OCI-LY3 (cell line): ENCODE data around the gene ATP8A2.
"Not testable (repeated sequence)": the region's sequence is repeated elsewhere in the genome, so short reads cannot be mapped to it uniquely, and the experiment has no call there.

Experiments
- H2AFZ ChIP-seq: fragments of 200-600, 300-600 bp; shearing (Covaris generic); 2 replicates; pipeline ENCODE4 v1.6.0; 2014; ENCODE audit warnings: antibody characterized with exemption, low read depth, low read length
- H3K27ac ChIP-seq: fragments of 200-600, 300-600 bp; sonication (generic); 2 replicates; pipeline ENCODE4 v1.5.1; 2014; ENCODE audit warnings: mild to moderate bottlenecking, low read length, moderate library complexity, mixed read lengths
- H3K27me3 ChIP-seq: fragments of 200-600, 300-600 bp; sonication (generic); 2 replicates; pipeline ENCODE4 v1.6.1; 2014; ENCODE audit warnings: low read depth, low read length, mixed read lengths
- H3K36me3 ChIP-seq: fragments of 200-600, 300-600 bp; sonication (generic); replicated peaks from 2 replicates; pipeline ENCODE3; 2014; ENCODE audit warnings: low read depth, low read length, mixed read lengths
- H3K4me1 ChIP-seq: fragments of 300-600, 200-600 bp; sonication (generic); 2 replicates; pipeline ENCODE4 v1.6.1; 2014; ENCODE audit warnings: low read length, mixed read lengths
- H3K4me2 ChIP-seq: fragments of 200-600, 300-600 bp; sonication (generic); 2 replicates; pipeline ENCODE4 v1.6.1; 2014; ENCODE audit warnings: low read length, mixed read lengths
- H3K4me3 ChIP-seq: fragments of 300-600, 200-600 bp; sonication (generic); 2 replicates; pipeline ENCODE4 v1.5.1; 2014; ENCODE audit warnings: antibody characterized with exemption, mild to moderate bottlenecking, low read length, moderate library complexity
- H3K79me2 ChIP-seq: fragments of 300-600, 200-600 bp; shearing (Covaris generic); 2 replicates; pipeline ENCODE4 v1.6.1; 2014; ENCODE audit warnings: mild to moderate bottlenecking, low read length, mixed read lengths
- H3K9ac ChIP-seq: fragments of 300-600, 200-600 bp; shearing (Covaris generic); 2 replicates; pipeline ENCODE4 v1.6.0; 2014; ENCODE audit warnings: mild to moderate bottlenecking, low read length, moderate library complexity
- H3K9me3 ChIP-seq: fragments of 200-600, 300-600 bp; shearing (Covaris generic); 2 replicates; pipeline ENCODE4 v1.6.1; 2014; ENCODE audit warnings: low read length, mixed read lengths; ENCODE audit not compliant: insufficient read depth
- H4K20me1 ChIP-seq: fragments of 200-600, 300-600 bp; sonication (generic); 2 replicates; pipeline ENCODE4 v1.6.1; 2016; ENCODE audit warnings: low read length, mixed read lengths; ENCODE audit not compliant: insufficient read depth
- CTCF ChIP-seq: fragments of 200-600, 300-600 bp; sonication (generic); IDR thresholded peaks from 2 replicates; pipeline ENCODE4 v1.5.1; 2014; ENCODE audit warnings: antibody characterized with exemption, low read length, low read depth
- EZH2phosphoT487 ChIP-seq: fragments of 200-600 bp; shearing (Covaris generic); IDR thresholded peaks from 2 replicates; pipeline ENCODE4 v1.6.1; 2018; ENCODE audit warnings: antibody characterized with exemption, mixed run types, low read depth

Gene ATP8A2

GRCh38 chr13:25784119-25784518, 412.3 kb downstream of the ATP8A2 start:
- Histone ChIP-seq H3K4me1 (peaks cover 22% of the 10 kb centered on the region), H3K27me3 (peaks cover 6% of the 10 kb centered on the region; the same call in 1 of the 2 replicates), H3K9me3 (peaks cover 3% of the 10 kb centered on the region; the same call in 1 of the 2 replicates), H3K4me2 (no peak overlapping the region), H3K4me3 (no peak overlapping the region), H2AFZ (no peak overlapping the region), H3K79me2 (no peaks in the 10 kb centered on the region), H3K9ac (no peak overlapping the region), H3K27ac (no peak overlapping the region), H4K20me1 (no peaks in the 10 kb centered on the region), H3K36me3 (no peaks in the 10 kb centered on the region)
- TF ChIP-seq CTCF = no peak

- H3K79me2 ChIP-seq, H3K9me3 ChIP-seq: not testable (repeated sequence)
- peaks cover 17% of the 10 kb centered on the region for H3K4me1 ChIP-seq
Observed at GRCh38 chr13:25790137-25790536, 418.4 kb downstream of the ATP8A2 start.

GRCh38 chr13:25795277-25795676, 423.5 kb downstream of the ATP8A2 start:
- Histone ChIP-seq H3K27ac (no peak overlapping the region), H3K4me1 (no peaks in the 10 kb centered on the region), H3K36me3 (no peaks in the 10 kb centered on the region), H3K9me3 (no peaks in the 10 kb centered on the region), H3K79me2 (no peaks in the 10 kb centered on the region), H3K9ac (no peak overlapping the region), H3K4me3 (no peak overlapping the region), H2AFZ (no peak overlapping the region), H3K27me3 (no peaks in the 10 kb centered on the region), H4K20me1 (no peaks in the 10 kb centered on the region), H3K4me2 (no peak overlapping the region)
- TF ChIP-seq CTCF (no peak), EZH2phosphoT487 (no peak)

More at GRCh38 chr13:25790137-25790536, 418.4 kb downstream of the ATP8A2 start:
- not testable (repeated sequence) for H3K27ac ChIP-seq, H3K27me3 ChIP-seq, H2AFZ ChIP-seq, H3K4me3 ChIP-seq, H3K36me3 ChIP-seq, H3K4me2 ChIP-seq, H4K20me1 ChIP-seq, H3K9ac ChIP-seq

GRCh38 chr13:25796474-25796873, 424.7 kb downstream of the ATP8A2 start:
- Histone ChIP-seq H3K4me2 (no peak overlapping the region), H3K27me3 (no peaks in the 10 kb centered on the region), H2AFZ (no peak overlapping the region), H3K36me3 (peaks cover 6% of the 10 kb centered on the region), H3K4me3 (no peak overlapping the region), H3K9ac (no peak overlapping the region), H3K79me2 (no peaks in the 10 kb centered on the region), H3K27ac (no peak overlapping the region), H4K20me1 (no peaks in the 10 kb centered on the region), H3K9me3 (no peaks in the 10 kb centered on the region), H3K4me1 (no peaks in the 10 kb centered on the region)
- no peak for TF ChIP-seq CTCF

GRCh38 chr13:25798998-25799397, 427.2 kb downstream of the ATP8A2 start:
- H3K27me3 ChIP-seq = no peaks in the 10 kb centered on the region
- no peak overlapping the region for H3K9ac ChIP-seq
- H2AFZ ChIP-seq = no peak overlapping the region
- peaks cover 11% of the 10 kb centered on the region for H3K4me1 ChIP-seq
- H3K36me3 ChIP-seq = peaks cover 14% of the 10 kb centered on the region
- H3K9me3 ChIP-seq = peaks cover 18% of the 10 kb centered on the region; the same call in 1 of the 2 replicates
- H3K79me2 ChIP-seq = no peaks in the 10 kb centered on the region
- no peaks in the 10 kb centered on the region for H4K20me1 ChIP-seq
- H3K27ac ChIP-seq = no peak overlapping the region
- H3K4me3 ChIP-seq = no peak overlapping the region
- H3K4me2 ChIP-seq = no peak overlapping the region
- TF ChIP-seq EZH2phosphoT487 = no peak
- TF ChIP-seq CTCF = no peak
